Left cardiac atrium (tissue), 4 donors: ENCODE results near the gene DHH. TPM values are rescaled to one million over a fixed set of nuclear protein-coding genes. Genes with fewer than 3 reads are reported as not detected.

Source experiments
- ATAC-seq, 2 donors: fragments of 200-7000 bp; cut with Tn5 transposase; one replicate each; pipeline ENCODE4 v1.9.1; 2020; ENCODE audit warnings: mild to moderate bottlenecking in 2 of 2, moderate library complexity in 2 of 2
- DNase-seq: peaks from one replicate; pipeline ENCODE4 v3.0.0-alpha.2; 2020
- intact Hi-C, 2 donors: fragments of 100-400 bp; cut with DNase I; formaldehyde crosslinking; loops; one replicate each; pipeline versions ENCODE4 v1.14.1 to v1.15.1; 2022 to 2023
- total RNA-seq, 2 donors: library from RNA; stranded (reverse); fragmentation: NEBNext Ultra II Directional; extraction: Animal tissue kit (Norgen Biotek cat#: 25700); gene quantifications; one replicate each; pipeline ENCODE4 v1.2.1, GENCODE V29; 2021
- donor health status: DM: no; HTN: yes; CAD: no.
- donor health status: DM: no; HTN: yes; CAD: no; lungs with severe emphysema.
- donor health status: DM: yes; HTN: yes; CAD: no.
- donor health status: Dilated cardiomyopathy.

The DHH gene
- total RNA-seq, 2 donors from 2014 or later: 0.97 to 1.0 TPM

- DNase-seq (no peak), ATAC-seq (peak in 1 of 2 donors; percentile 87)
- intact Hi-C loops: loop anchor here (2.0 to 10.0 kb wide), 4 partner anchors 32 to 56 kb away; partner anchors contain the start of genes RHEBL1 (in 2 of the 2) and KMT2D (in 1 of the 2)
These were observed 26.6 kb upstream of the DHH start for GRCh38 chr12:49121047-49121696.

- DNase-seq: no peak
- intact Hi-C loops: no loop called here
- ATAC-seq: no peak
These were observed 16.6 kb upstream of the DHH start for GRCh38 chr12:49111206-49111605.

GRCh38 chr12:49110464-49111155, 16.0 kb upstream of the DHH start, which contains the start of gene LMBR1L:
LMBR1L (minus strand) TSS chr12:49110847; CDS start chr12:49110555, 292 bp downstream.
- DNase-seq (peak; percentile 97), ATAC-seq (peak; percentile 98 to 99)
- intact Hi-C loops: no loop called here

- no peak for DNase-seq
- ATAC-seq: peak; percentile 16 to 19
- intact Hi-C loops: no loop called here
These were observed 15.3 kb upstream of the DHH start for GRCh38 chr12:49109641-49110463.

- ATAC-seq: peak; percentile 16 to 50
- intact Hi-C loops: no loop called here
These were observed 14.4 kb upstream of the DHH start for GRCh38 chr12:49108958-49109404.

GRCh38 chr12:49105504-49106084, 11.0 kb upstream of the DHH start:
- DNase-seq: no peak
- intact Hi-C loops: no loop called here
- peak in 1 of 2 donors; percentile 7 for ATAC-seq

More at GRCh38 chr12:49108958-49109404, 14.4 kb upstream of the DHH start:
- DNase-seq: peak; percentile 68

- intact Hi-C loops: no loop called here
- no peak for DNase-seq
- no peak for ATAC-seq
These were observed 10.2 kb upstream of the DHH start for GRCh38 chr12:49104822-49105221.

- intact Hi-C loops: no loop called here
- DNase-seq: no peak
These were observed 5.8 kb upstream of the DHH start for GRCh38 chr12:49100380-49100779.

GRCh38 chr12:49098703-49099102, 4.1 kb upstream of the DHH start:
- intact Hi-C loops: no loop called here
- DNase-seq (no peak), ATAC-seq (no peak)

More at GRCh38 chr12:49100380-49100779, 5.8 kb upstream of the DHH start:
- no peak for ATAC-seq

GRCh38 chr12:49098035-49098451, 3.4 kb upstream of the DHH start:
- intact Hi-C loops: no loop called here
- peak in 1 of 2 donors; percentile 11 for ATAC-seq

GRCh38 chr12:49097381-49097780, 2.8 kb upstream of the DHH start:
- intact Hi-C loops: no loop called here
- no peak for DNase-seq
- no peak for ATAC-seq

More at GRCh38 chr12:49098035-49098451, 3.4 kb upstream of the DHH start:
- DNase-seq: no peak

GRCh38 chr12:49094975-49095365, 369 bp upstream of the DHH start:
- DNase-seq (no peak), ATAC-seq (no peak)
- intact Hi-C loops: no loop called here

GRCh38 chr12:49093792-49094159, 825 bp downstream of the DHH start:
- intact Hi-C loops: no loop called here
- ATAC-seq (peak in 1 of 2 donors; percentile 18), DNase-seq (peak; percentile 52)

GRCh38 chr12:49092816-49093406, 1.7 kb downstream of the DHH start:
- intact Hi-C loops: no loop called here
- no peak for ATAC-seq
- no peak for DNase-seq

- intact Hi-C loops: no loop called here
- DNase-seq: peak; percentile 67
- peak in 1 of 2 donors; percentile 9 for ATAC-seq
These were observed 2.4 kb downstream of the DHH start for GRCh38 chr12:49092086-49092815.

GRCh38 chr12:49091836-49092085, 2.8 kb downstream of the DHH start:
- no peak for ATAC-seq
- intact Hi-C loops: no loop called here
- DNase-seq: no peak

GRCh38 chr12:49091056-49091835, 3.4 kb downstream of the DHH start:
- no peak for ATAC-seq
- DNase-seq: no peak
- intact Hi-C loops: no loop called here
